GM12891 (cell line): ENCODE data around the gene COL7A1.

Source experiments
- POLR2A ChIP-seq: IDR thresholded peaks from 2 replicates; pipeline ENCODE4 v1.6.1; 2011; ENCODE audit warnings: low read depth, low read length, control low read depth
- POLR2AphosphoS5 ChIP-seq: IDR thresholded peaks from 2 replicates; pipeline ENCODE4 v1.6.1; 2011; ENCODE audit warnings: low read depth, low read length, control low read depth
- POU2F2 ChIP-seq: IDR thresholded peaks from 2 replicates; pipeline ENCODE4 v1.6.1; 2011; ENCODE audit warnings: low read depth, mild to moderate bottlenecking, control low read depth, low read length, moderate library complexity
- TAF1 ChIP-seq: IDR thresholded peaks from 2 replicates; pipeline ENCODE4 v1.6.1; 2011; ENCODE audit warnings: low read depth, low read length, control low read depth

DNA sequence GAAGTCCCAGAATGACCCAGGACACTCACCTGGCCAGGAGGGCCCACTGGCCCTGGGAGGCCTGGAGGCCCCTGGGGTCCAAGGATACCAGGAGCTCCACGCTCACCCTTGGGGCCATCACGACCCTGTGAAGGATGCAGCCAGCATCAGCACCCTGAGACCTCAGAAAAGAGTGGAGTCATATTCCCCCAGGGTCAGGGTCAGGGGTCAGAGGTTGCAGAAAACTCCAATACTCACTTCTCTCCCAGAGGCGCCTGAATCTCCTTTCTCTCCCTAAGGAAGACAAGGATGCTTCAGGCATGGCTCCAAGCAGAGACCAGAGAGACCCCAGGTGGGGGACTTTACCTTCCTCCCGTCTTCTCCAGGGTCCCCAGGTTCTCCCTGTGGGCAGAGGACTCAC, 18.5 kb downstream of the COL7A1 start:
- no peak for TF ChIP-seq POLR2A
- TF ChIP-seq POLR2AphosphoS5, result no peak
- TF ChIP-seq TAF1, result no peak
- no peak for TF ChIP-seq POU2F2
